ENCODE measurements around the gene TCEA2. TPM values are rescaled to one million over a fixed set of nuclear protein-coding genes. Genes with fewer than 3 reads are reported as not detected.

TCEA2 gene
- polyA plus RNA-seq, 1 donor from 2014 or later: 87.7 TPM

- H3K9me2 ChIP-seq (ENCODE audit: insufficient read depth, low read length): no peaks in the 10 kb centered on the region
- H3K27ac ChIP-seq (ENCODE audit: low read length): no peak overlapping the region
- no peak overlapping the region for H2AFZ ChIP-seq (ENCODE audit: low read depth, low read length)
- H3K9me3 ChIP-seq (ENCODE audit: low read length): no peaks in the 10 kb centered on the region
- no peak overlapping the region for H3K4me3 ChIP-seq (ENCODE audit: low read length)
- H3K36me3 ChIP-seq (ENCODE audit: insufficient read depth, low read length): no peaks in the 10 kb centered on the region
- H3K4me2 ChIP-seq (ENCODE audit: low read length): no peak overlapping the region
- TF ChIP-seq TAF1 (IDR thresholded peaks at IDR 0.05; ENCODE audit: low read depth) (no peak), EZH2 (IDR thresholded peaks at IDR 0.05; ENCODE audit: borderline replicate concordance, insufficient read depth, low read length, poor library complexity, severe bottlenecking) (no peak), EP300 (conservative IDR thresholded peaks at IDR 0.05; ENCODE audit: poor library complexity, severe bottlenecking) (no peak), REST (IDR thresholded peaks at IDR 0.05; ENCODE audit: borderline replicate concordance) (no peak), RAD21 (conservative IDR thresholded peaks at IDR 0.05) (no peak), SMC3 (conservative IDR thresholded peaks at IDR 0.05; ENCODE audit: poor library complexity) (no peak)
- no peaks in the 10 kb centered on the region for H4K20me1 ChIP-seq (ENCODE audit: insufficient read depth)
- H3K27me3 ChIP-seq (ENCODE audit: insufficient read depth, low read depth, low read length): no peaks in the 10 kb centered on the region
- H3K9ac ChIP-seq (ENCODE audit: low read length): no peak overlapping the region
- no peaks in the 10 kb centered on the region for H3F3A ChIP-seq (ENCODE audit: insufficient read depth, low read length, poor library complexity, severe bottlenecking)
- H3K79me2 ChIP-seq (replicated peaks; ENCODE audit: insufficient read depth, low read length): no peaks in the 10 kb centered on the region
These were observed 41.6 kb upstream of the TCEA2 start for GRCh38 chr20:64021124-64021975.

- no peaks in the 10 kb centered on the region for H4K20me1 ChIP-seq (ENCODE audit: insufficient read depth)
- no peaks in the 10 kb centered on the region for H3K9me2 ChIP-seq (ENCODE audit: insufficient read depth, low read length)
- TF ChIP-seq EZH2 (IDR thresholded peaks at IDR 0.05; ENCODE audit: borderline replicate concordance, insufficient read depth, low read length, poor library complexity, severe bottlenecking) (no peak), RAD21 (conservative IDR thresholded peaks at IDR 0.05) (no peak), POLR2AphosphoS5 (IDR thresholded peaks at IDR 0.05) (no peak), EP300 (conservative IDR thresholded peaks at IDR 0.05; ENCODE audit: poor library complexity, severe bottlenecking) (no peak), MXI1 (conservative IDR thresholded peaks at IDR 0.05; ENCODE audit: poor library complexity, severe bottlenecking) (no peak), TAF1 (IDR thresholded peaks at IDR 0.05; ENCODE audit: low read depth) (no peak), SMC3 (conservative IDR thresholded peaks at IDR 0.05; ENCODE audit: poor library complexity) (no peak), REST (IDR thresholded peaks at IDR 0.05; ENCODE audit: borderline replicate concordance) (no peak), CTCF (IDR thresholded peaks at IDR 0.05; ENCODE audit: poor library complexity, severe bottlenecking) (no peak)
- H3K27me3 ChIP-seq (ENCODE audit: insufficient read depth, low read depth, low read length): no peaks in the 10 kb centered on the region
- no peaks in the 10 kb centered on the region for H3F3A ChIP-seq (ENCODE audit: insufficient read depth, low read length, poor library complexity, severe bottlenecking)
- no peak overlapping the region for H3K4me3 ChIP-seq (ENCODE audit: low read length)
- no peak overlapping the region for H3K4me2 ChIP-seq (ENCODE audit: low read length)
- no peak overlapping the region for H2AFZ ChIP-seq (ENCODE audit: low read depth, low read length)
- H3K79me2 ChIP-seq (replicated peaks; ENCODE audit: insufficient read depth, low read length): no peaks in the 10 kb centered on the region
- no peak overlapping the region for H3K27ac ChIP-seq (ENCODE audit: low read length)
- peaks cover 8% of the 10 kb centered on the region for H3K36me3 ChIP-seq (ENCODE audit: insufficient read depth, low read length)
- no peaks in the 10 kb centered on the region for H3K9me3 ChIP-seq (ENCODE audit: low read length)
- no peak overlapping the region for H3K9ac ChIP-seq (ENCODE audit: low read length)
These were observed 40.2 kb upstream of the TCEA2 start for GRCh38 chr20:64022671-64023360.
